T-helper 17 cell (primary cell): ENCODE results near the gene CNN1. TPM values are rescaled to one million over a fixed set of nuclear protein-coding genes. Genes with fewer than 3 reads are reported as not detected.
A peak's percentile ranks its signal among the peaks of the same experiment; 100 is the strongest.

Experiments used
- ATAC-seq: fragments of 150-1000 bp; cut with Tn5 transposase; 2 replicates; pipeline ENCODE4 v1.10.0; 2021; ENCODE audit warnings: mild to moderate bottlenecking, moderate library complexity
- DNase-seq, 3 donors: peaks; one replicate each; pipeline versions ENCODE4 v3.0.0 to v3.0.0-alpha.2; 2020 to 2021
- H3K9me3 ChIP-seq: one replicate; pipeline ENCODE4 v1.7.0; 2013; ENCODE audit warnings: low read length, mild to moderate bottlenecking; ENCODE audit not compliant: control insufficient read depth, poor library complexity, severe bottlenecking
- H3K27ac Mint-ChIP-seq: one replicate; pipeline ENCODE4 v1.8.0; 2022; ENCODE audit warnings: mild to moderate bottlenecking, moderate library complexity, mixed read lengths
- H3K27me3 Mint-ChIP-seq: one replicate; pipeline ENCODE4 v1.8.0; 2022; ENCODE audit warnings: mixed read lengths
- H3K36me3 Mint-ChIP-seq: one replicate; pipeline ENCODE4 v1.8.0; 2022; ENCODE audit warnings: low read depth, mixed read lengths
- H3K4me1 Mint-ChIP-seq: one replicate; pipeline ENCODE4 v1.8.0; 2022; ENCODE audit warnings: mild to moderate bottlenecking, mixed read lengths
- H3K4me3 Mint-ChIP-seq: one replicate; pipeline ENCODE4 v1.8.0; 2022; ENCODE audit warnings: mild to moderate bottlenecking, moderate library complexity, mixed read lengths
- total RNA-seq, 4 donors: library from RNA in 2 of 4; stranded (reverse) in 2 of 4; gene quantifications; one replicate each; pipeline ENCODE4 v1.2.3 and lab custom pipeline; 2022 to 2026

The CNN1 gene
- 1 to 10 TPM in 1 of 2 donors, not detected in 1; 2.6 TPM for total RNA-seq
- 0 reads per million in 2 donors for total RNA-seq (lab: John Stamatoyannopoulos, UW)

GRCh38 chr19:11538232-11539036 lies at the start of gene CNN1:
TSS of gene CNN1 (plus strand) at chr19:11538851. CDS start at chr19:11538928, 77 bp downstream.
- peaks cover 2% of the 10 kb centered on the region for H3K36me3 Mint-ChIP-seq
- no peak for DNase-seq
- no peak within 1 kb of the TSS for H3K27ac Mint-ChIP-seq
- no peaks in the 10 kb centered on the region for H3K9me3 ChIP-seq
- H3K27me3 Mint-ChIP-seq: peaks cover 24% of the 10 kb centered on the region
- no peak for ATAC-seq
- peak within 1 kb of the TSS; percentile 50 for H3K4me3 Mint-ChIP-seq
- H3K4me1 Mint-ChIP-seq: peaks cover 9% of the 10 kb centered on the region

GRCh38 chr19:11489378-11489777 lies 49.3 kb upstream of the CNN1 start:
- Mint-ChIP-seq H3K4me1 (peaks cover 2% of the 10 kb centered on the region), H3K27ac (no peak overlapping the region), H3K27me3 (peaks cover 4% of the 10 kb centered on the region), H3K4me3 (no peak overlapping the region), H3K36me3 (peaks cover 7% of the 10 kb centered on the region)
- no peaks in the 10 kb centered on the region for H3K9me3 ChIP-seq
- no peak for ATAC-seq
- DNase-seq: no peak

DNA sequence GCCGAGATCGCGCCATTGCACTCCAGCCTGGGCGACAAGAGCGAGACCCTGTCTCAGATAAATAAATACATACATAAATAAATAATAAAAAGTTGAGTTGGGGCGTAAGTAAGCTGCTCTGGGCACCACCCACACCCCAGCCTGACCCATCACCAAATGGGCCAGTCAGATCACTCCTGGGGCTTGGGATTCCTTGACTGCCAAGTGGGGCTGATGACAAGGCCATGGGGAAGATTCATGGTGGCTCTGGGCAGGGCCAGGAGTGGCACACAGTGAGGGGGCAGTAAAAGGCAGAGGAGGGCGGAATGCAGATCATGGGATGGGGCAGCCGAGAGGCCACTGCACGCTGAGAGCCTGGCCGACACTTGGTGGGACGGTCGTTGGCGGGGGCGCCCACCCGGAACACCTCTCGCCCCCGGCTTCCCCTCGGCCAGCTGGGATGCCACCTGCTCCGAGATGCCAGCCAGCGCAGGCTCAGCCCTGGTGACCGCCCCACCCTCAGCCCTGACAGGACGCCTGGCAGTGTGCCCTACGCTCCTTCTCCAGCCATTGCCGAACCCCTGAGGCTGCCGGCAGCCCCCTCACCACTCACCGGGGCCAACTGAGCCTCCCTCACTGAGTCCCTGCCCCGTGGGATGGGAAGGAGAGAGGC lies 43.9 kb upstream of the CNN1 start:
- Mint-ChIP-seq H3K4me3 (no peak overlapping the region), H3K27me3 (no peaks in the 10 kb centered on the region), H3K4me1 (peaks cover 4% of the 10 kb centered on the region), H3K27ac (no peak overlapping the region), H3K36me3 (peaks cover 6% of the 10 kb centered on the region)
- no peak for ATAC-seq
- H3K9me3 ChIP-seq: no peaks in the 10 kb centered on the region
- no peak for DNase-seq

GRCh38 chr19:11495481-11495880 lies 43.2 kb upstream of the CNN1 start:
- ATAC-seq: no peak
- H3K9me3 ChIP-seq: no peaks in the 10 kb centered on the region
- Mint-ChIP-seq H3K4me1 (peaks cover 7% of the 10 kb centered on the region), H3K4me3 (no peak overlapping the region), H3K27me3 (no peaks in the 10 kb centered on the region), H3K36me3 (peaks cover 6% of the 10 kb centered on the region), H3K27ac (no peak overlapping the region)
- no peak for DNase-seq

DNA sequence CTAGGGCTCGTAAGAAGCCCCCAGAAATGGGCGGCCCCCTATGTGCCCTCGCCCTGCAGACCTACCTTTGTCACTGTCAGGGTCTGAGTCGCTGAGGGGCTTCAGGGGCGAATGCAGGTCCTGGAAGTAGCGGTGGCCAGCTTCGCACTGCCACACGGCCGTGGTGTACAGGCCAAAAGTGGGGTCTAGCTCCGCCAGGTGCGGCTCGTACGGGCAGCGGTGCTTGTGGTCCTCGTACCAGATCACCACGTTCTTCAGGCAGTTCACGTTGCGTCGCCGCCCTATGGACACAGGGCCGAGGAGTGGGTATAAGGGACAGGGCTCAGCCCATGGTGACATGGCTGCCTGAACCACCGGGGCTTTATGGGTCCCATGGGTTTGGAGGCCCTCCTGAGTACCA lies 42.8 kb upstream of the CNN1 start:
- H3K4me1 Mint-ChIP-seq: peaks cover 8% of the 10 kb centered on the region
- H3K9me3 ChIP-seq: no peaks in the 10 kb centered on the region
- no peak overlapping the region for H3K4me3 Mint-ChIP-seq
- H3K27me3 Mint-ChIP-seq: no peaks in the 10 kb centered on the region
- ATAC-seq (no peak), DNase-seq (no peak)
- H3K27ac Mint-ChIP-seq: no peak overlapping the region
- H3K36me3 Mint-ChIP-seq: peaks cover 5% of the 10 kb centered on the region

GRCh38 chr19:11496391-11497163 lies 42.1 kb upstream of the CNN1 start:
- H3K9me3 ChIP-seq: no peaks in the 10 kb centered on the region
- DNase-seq (peak; percentile 37 to 53 (median 44)), ATAC-seq (peak; percentile 73)
- Mint-ChIP-seq H3K4me1 (peaks cover 13% of the 10 kb centered on the region), H3K36me3 (peaks cover 5% of the 10 kb centered on the region), H3K4me3 (no peak overlapping the region), H3K27me3 (no peaks in the 10 kb centered on the region), H3K27ac (no peak overlapping the region)

- Mint-ChIP-seq H3K36me3 (peaks cover 8% of the 10 kb centered on the region), H3K27ac (no peak overlapping the region), H3K4me3 (no peak overlapping the region), H3K4me1 (peaks cover 18% of the 10 kb centered on the region), H3K27me3 (no peaks in the 10 kb centered on the region)
- DNase-seq (no peak), ATAC-seq (no peak)
- H3K9me3 ChIP-seq: no peaks in the 10 kb centered on the region
Measured at GRCh38 chr19:11499220-11499726, 39.4 kb upstream of the CNN1 start.

DNA sequence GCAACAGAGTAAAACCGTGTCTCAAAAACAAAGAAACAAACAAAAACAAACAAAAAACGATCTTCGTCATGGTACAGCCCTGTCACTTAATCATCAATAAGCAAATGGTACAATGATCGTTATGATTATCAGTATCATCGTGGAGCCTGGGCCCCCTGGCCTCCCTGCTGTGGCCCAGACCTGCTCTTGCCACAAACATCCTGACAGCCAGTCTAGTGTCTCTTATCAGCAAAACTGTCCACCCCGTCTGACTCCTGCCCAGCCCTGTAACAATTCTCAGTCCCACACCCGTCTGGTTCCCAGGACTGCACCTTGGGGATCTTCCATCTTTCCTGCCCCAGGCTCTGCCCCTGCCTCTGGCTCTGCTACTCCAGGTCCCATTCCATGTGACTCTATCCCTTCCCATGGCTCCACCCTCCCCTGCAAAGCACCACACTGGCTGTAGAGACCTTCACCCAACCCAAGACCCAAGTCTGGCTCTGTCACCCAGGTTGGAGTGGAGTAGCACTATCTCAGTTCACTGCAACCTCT lies 38.7 kb upstream of the CNN1 start:
- no peak for ATAC-seq

DNA sequence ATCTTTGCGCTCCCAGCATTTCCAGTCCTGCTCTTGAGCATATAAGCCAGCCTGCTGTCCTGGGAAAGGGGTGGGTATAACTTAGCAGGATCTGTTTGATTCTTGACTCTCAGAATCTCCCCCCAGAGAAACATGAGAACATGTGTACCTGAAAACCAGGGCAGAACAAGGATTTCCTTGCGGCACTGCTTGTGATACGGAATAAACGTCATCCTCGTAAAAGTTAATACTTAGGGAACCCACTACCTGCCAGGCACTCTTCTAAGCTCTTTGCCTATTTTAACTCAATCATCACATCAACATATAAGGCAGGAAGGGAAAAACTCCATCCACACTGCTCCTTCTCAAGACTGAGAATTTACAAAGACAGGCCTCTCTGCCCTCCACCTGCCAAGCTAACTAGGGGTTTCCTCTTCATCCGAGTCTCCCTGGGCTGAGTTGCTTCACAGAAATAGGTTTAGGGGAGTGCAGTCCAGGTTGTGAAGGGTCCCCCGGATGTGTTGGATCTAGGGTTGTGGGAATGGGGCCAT lies 34.1 kb upstream of the CNN1 start:
- Mint-ChIP-seq H3K4me1 (peaks cover 25% of the 10 kb centered on the region), H3K27me3 (no peaks in the 10 kb centered on the region), H3K4me3 (peak overlapping the region; percentile 93), H3K27ac (peak overlapping the region; percentile 93), H3K36me3 (peaks cover 5% of the 10 kb centered on the region)
- ATAC-seq (no peak), DNase-seq (no peak)
- no peaks in the 10 kb centered on the region for H3K9me3 ChIP-seq

More for the DNA sequence above, 38.7 kb upstream of the CNN1 start:
- Mint-ChIP-seq H3K27me3 (no peaks in the 10 kb centered on the region), H3K4me1 (peaks cover 23% of the 10 kb centered on the region), H3K4me3 (no peak overlapping the region), H3K27ac (peak overlapping the region; percentile 41), H3K36me3 (peaks cover 8% of the 10 kb centered on the region)
- no peak for DNase-seq
- H3K9me3 ChIP-seq: no peaks in the 10 kb centered on the region

GRCh38 chr19:11505032-11505503 lies 33.6 kb upstream of the CNN1 start:
- peak overlapping the region; percentile 93 for H3K4me3 Mint-ChIP-seq
- ATAC-seq (peak; percentile 94), DNase-seq (peak; percentile 96 to 97 (median 97))
- no peaks in the 10 kb centered on the region for H3K27me3 Mint-ChIP-seq
- H3K4me1 Mint-ChIP-seq: peaks cover 23% of the 10 kb centered on the region
- peak overlapping the region; percentile 93 for H3K27ac Mint-ChIP-seq
- H3K36me3 Mint-ChIP-seq: peaks cover 5% of the 10 kb centered on the region
- H3K9me3 ChIP-seq: no peaks in the 10 kb centered on the region

GRCh38 chr19:11505504-11506100 lies 33.0 kb upstream of the CNN1 start, which contains the start of gene ZNF653:
TSS of gene ZNF653 (minus strand) at chr19:11505839. CDS start at chr19:11505786, 53 bp downstream.
- DNase-seq (peak; percentile 87 to 90 (median 89)), ATAC-seq (peak; percentile 64)
- no peaks in the 10 kb centered on the region for H3K9me3 ChIP-seq
- Mint-ChIP-seq H3K27ac (peak within 1 kb of the TSS; percentile 93), H3K36me3 (peaks cover 5% of the 10 kb centered on the region), H3K4me1 (peaks cover 22% of the 10 kb centered on the region), H3K4me3 (peak within 1 kb of the TSS; percentile 93), H3K27me3 (no peaks in the 10 kb centered on the region)

DNA sequence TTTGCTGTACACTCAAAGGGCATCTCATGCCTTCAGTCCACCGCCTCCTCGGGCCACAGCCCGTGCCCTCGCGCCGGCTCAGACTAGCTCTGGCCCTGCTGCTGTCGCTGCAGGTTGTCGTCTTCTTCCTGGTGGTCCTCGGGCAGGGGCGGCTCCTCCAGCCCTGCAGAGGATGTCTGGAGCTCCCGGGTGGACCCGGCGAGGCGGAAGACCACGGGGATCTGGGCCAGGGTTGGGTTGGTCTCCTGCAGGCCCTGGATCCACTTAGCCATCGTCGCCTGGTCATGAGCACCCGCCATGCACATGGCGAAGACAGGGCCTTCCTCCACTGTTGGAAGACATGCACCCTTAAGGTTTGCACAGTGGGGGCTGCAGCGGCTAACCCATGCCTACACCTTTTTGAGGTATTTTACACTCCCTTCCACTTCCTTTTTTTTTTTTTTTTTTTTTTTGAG lies 32.5 kb upstream of the CNN1 start:
- H3K9me3 ChIP-seq: no peaks in the 10 kb centered on the region
- ATAC-seq: peak; percentile 11
- peak overlapping the region; percentile 93 for H3K27ac Mint-ChIP-seq
- peaks cover 5% of the 10 kb centered on the region for H3K36me3 Mint-ChIP-seq
- DNase-seq: no peak
- peaks cover 19% of the 10 kb centered on the region for H3K4me1 Mint-ChIP-seq
- H3K27me3 Mint-ChIP-seq: no peaks in the 10 kb centered on the region
- H3K4me3 Mint-ChIP-seq: peak overlapping the region; percentile 93
